NB4 (cell line): Measurements from ENCODE around the gene MGAT4B.

Experiments used
- CTCF ChIP-seq: IDR thresholded peaks from one replicate; pipeline ENCODE4 v1.5.1; 2012; ENCODE audit warnings: low read depth, low read length
- MAX ChIP-seq: IDR thresholded peaks from 2 replicates; pipeline ENCODE4 v1.6.1; 2011; ENCODE audit warnings: low read depth, low read length
- MYC ChIP-seq: IDR thresholded peaks from 2 replicates; pipeline ENCODE4 v1.6.1; 2011; ENCODE audit warnings: low read depth, low read length
- POLR2A ChIP-seq: IDR thresholded peaks from 2 replicates; pipeline ENCODE4 v1.6.1; 2011; ENCODE audit warnings: mild to moderate bottlenecking; ENCODE audit not compliant: insufficient read length; ENCODE audit errors: extremely low read depth

DNA sequence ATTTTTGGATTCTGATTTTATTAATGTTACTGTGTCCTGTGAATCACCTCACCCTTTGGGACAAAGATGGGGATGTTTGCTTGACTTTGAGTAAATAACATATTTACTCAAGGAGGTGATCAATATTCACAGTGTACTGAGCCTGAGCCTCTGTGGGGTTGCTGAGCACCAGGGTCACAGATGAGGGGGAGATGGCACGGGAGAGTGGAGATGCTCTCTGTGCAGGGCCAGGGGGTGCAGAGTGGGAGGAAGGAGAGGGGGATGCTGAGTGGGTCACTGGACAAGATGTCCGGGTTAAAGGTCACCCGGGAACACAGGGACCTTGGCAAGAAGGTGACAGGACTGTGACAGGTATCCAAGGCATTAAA is 18.1 kb upstream of the MGAT4B start:
- TF ChIP-seq CTCF (no peak), POLR2A (no peak), MAX (no peak), MYC (no peak)
